ENCODE results near the gene DTNB.

DNA sequence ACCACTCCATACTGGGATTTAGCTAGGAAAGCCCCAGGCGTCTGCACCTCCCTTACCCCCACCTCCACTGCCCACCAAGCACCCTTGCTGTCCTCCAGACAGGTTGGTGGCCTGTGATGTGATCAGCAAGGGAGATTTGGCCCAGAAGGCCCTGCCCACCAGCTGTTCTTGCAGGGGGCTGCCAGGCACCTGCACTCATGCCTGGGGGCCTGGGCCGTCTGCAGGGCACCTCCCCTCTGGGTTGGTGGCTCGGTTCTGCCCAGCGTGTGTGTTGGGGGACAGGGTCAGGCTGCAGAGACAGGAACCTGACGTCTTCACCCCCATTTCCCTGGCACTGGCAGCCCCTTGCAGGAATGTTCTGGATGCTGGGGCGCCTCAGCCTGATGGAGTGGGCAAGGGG lies 337.4 kb downstream of the DTNB start:
- TF ChIP-seq, protein P1, sequence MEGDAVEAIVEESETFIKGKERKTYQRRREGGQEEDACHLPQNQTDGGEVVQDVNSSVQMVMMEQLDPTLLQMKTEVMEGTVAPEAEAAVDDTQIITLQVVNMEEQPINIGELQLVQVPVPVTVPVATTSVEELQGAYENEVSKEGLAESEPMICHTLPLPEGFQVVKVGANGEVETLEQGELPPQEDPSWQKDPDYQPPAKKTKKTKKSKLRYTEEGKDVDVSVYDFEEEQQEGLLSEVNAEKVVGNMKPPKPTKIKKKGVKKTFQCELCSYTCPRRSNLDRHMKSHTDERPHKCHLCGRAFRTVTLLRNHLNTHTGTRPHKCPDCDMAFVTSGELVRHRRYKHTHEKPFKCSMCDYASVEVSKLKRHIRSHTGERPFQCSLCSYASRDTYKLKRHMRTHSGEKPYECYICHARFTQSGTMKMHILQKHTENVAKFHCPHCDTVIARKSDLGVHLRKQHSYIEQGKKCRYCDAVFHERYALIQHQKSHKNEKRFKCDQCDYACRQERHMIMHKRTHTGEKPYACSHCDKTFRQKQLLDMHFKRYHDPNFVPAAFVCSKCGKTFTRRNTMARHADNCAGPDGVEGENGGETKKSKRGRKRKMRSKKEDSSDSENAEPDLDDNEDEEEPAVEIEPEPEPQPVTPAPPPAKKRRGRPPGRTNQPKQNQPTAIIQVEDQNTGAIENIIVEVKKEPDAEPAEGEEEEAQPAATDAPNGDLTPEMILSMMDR (IDR thresholded peaks at IDR 0.05): no peak
- TF ChIP-seq POLR2A (IDR thresholded peaks at IDR 0.05) (no peak), POLR2AphosphoS5 (IDR thresholded peaks at IDR 0.05) (no peak), EP300 (IDR thresholded peaks at IDR 0.05; ENCODE audit: low read depth) (no peak)
